GM21367 (cell line): ENCODE data around the gene DCUN1D3.
"Not testable (repeated sequence)": the region's sequence is repeated elsewhere in the genome, so short reads cannot be mapped to it uniquely, and the experiment has no call there.

Experiments used
- ATAC-seq: cut with Tn5 transposase; IDR thresholded peaks from one replicate; pipeline ENCODE4 v1.9.1; 2021; ENCODE audit not compliant: unreplicated experiment

The DCUN1D3 gene

GRCh38 chr16:20865420-20866131 is 34.6 kb downstream of the DCUN1D3 start:
- no peak for ATAC-seq

GRCh38 chr16:20864376-20864775 is 35.8 kb downstream of the DCUN1D3 start:
- not testable (repeated sequence) for ATAC-seq

- ATAC-seq: no peak
Measured at GRCh38 chr16:20862162-20862960, 37.8 kb downstream of the DCUN1D3 start.

- not testable (repeated sequence) for ATAC-seq
Measured at GRCh38 chr16:20860995-20861394, 39.2 kb downstream of the DCUN1D3 start.

- ATAC-seq: no peak
Measured at GRCh38 chr16:20860361-20860760, 39.8 kb downstream of the DCUN1D3 start.

- ATAC-seq: no peak
Measured at GRCh38 chr16:20859699-20860098, 40.5 kb downstream of the DCUN1D3 start.

GRCh38 chr16:20859229-20859628 is 40.9 kb downstream of the DCUN1D3 start:
- ATAC-seq: no peak

GRCh38 chr16:20857281-20857680 is 42.9 kb downstream of the DCUN1D3 start:
- ATAC-seq: no peak

GRCh38 chr16:20854963-20855362 is 45.2 kb downstream of the DCUN1D3 start:
- ATAC-seq: no peak

- no peak for ATAC-seq
Measured at GRCh38 chr16:20853981-20854620, 46.1 kb downstream of the DCUN1D3 start.

GRCh38 chr16:20853143-20853542 is 47.0 kb downstream of the DCUN1D3 start:
- no peak for ATAC-seq

GRCh38 chr16:20851601-20852000 is 48.6 kb downstream of the DCUN1D3 start:
- ATAC-seq: no peak

GRCh38 chr16:20850981-20851380 is 49.2 kb downstream of the DCUN1D3 start:
- ATAC-seq: no peak

- ATAC-seq: no peak
Measured at GRCh38 chr16:20849589-20850390, 50.4 kb downstream of the DCUN1D3 start.

- ATAC-seq: no peak
Measured at GRCh38 chr16:20847550-20847949, 52.6 kb downstream of the DCUN1D3 start.

- ATAC-seq: no peak
Measured at GRCh38 chr16:20846551-20846950, 53.6 kb downstream of the DCUN1D3 start.

GRCh38 chr16:20846030-20846429 is 54.1 kb downstream of the DCUN1D3 start:
- no peak for ATAC-seq

- ATAC-seq: no peak
Measured at GRCh38 chr16:20844588-20844987, 55.6 kb downstream of the DCUN1D3 start.

GRCh38 chr16:20844054-20844453 is 56.1 kb downstream of the DCUN1D3 start:
- ATAC-seq: no peak

GRCh38 chr16:20839504-20839903 is 60.7 kb downstream of the DCUN1D3 start:
- ATAC-seq: no peak

- no peak for ATAC-seq
Measured at GRCh38 chr16:20838240-20838639, 61.9 kb downstream of the DCUN1D3 start.
